ENCODE results near the gene CATSPERB.
"Not testable (repeated sequence)": the region's sequence is repeated elsewhere in the genome, so short reads cannot be mapped to it uniquely, and the experiment has no call there.

The CATSPERB gene

DNA sequence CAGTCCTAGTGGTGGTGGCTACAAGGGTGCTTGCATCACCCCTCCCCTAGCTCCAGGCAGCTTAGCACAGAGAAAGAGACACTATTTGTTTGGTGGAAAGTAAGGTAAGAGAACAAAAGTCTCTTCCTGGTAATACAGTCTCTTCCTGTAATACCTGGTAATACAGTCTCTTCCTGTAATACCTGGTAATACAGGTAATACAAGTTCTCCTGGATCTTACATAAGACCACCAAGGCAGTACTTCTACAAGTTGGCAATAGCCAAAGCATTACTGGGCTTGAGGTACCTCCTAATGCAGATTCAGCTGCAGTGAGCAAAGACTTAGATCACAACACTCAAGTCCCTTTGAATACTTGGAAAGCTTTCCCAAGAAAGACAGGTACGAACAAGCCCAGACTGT, 77.0 kb downstream of the CATSPERB start:
- DNase-seq, result no peak

DNA sequence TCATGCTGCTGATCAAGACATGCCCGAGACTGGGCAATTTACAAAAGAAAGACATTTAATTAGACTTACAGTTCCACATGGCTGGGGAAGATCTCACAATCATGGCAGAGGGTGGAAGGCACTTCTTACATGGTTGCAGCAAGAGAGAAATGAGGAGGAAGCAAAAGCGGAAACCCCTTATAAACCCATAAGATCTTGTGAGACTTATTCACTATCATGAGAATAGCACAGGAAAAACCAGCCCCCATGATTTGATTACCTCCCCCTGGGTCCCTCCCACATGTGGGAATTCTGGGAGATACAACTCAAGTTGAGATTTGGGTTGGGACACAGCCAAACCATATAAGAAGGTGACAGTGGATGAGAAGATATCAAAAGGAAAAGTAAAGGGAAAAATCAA, 78.4 kb downstream of the CATSPERB start:
- no peak for DNase-seq

DNA sequence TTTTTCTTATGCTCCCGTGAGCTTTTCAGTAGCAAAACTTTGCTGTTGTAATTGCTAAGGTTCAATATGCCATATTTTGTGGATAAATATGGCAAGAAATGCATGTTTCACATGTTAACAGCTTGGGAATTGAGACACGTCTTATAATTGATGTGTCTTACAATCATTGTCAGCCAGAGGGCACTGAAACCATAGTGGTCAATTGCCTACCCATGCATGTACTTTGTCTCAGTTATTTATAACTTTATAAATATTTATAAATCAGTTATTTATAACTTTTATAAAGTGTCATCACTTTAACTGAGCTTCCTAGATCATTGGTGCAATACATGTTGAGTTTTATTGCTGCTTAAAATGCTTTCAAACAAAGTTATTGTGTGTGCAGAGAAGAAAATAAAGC, 82.0 kb downstream of the CATSPERB start:
- no peak for DNase-seq

DNA sequence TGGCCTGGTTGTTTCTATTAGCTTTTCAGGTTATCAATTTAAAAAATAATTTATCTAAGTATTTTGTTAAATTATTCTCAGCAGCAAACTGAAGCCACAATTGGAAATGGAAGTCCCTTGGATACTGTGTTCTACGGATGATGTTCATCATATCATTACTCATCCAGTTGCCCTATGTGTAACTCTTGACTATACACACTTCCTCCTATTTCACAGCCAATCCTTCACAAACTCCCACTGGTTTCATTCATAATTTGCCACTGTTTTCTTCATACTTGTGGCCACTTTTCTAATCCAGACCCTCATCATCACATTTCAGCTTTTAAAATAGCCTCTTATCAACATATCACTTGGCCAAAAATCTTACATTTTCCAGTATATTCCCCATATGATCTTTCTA, 84.0 kb downstream of the CATSPERB start:
- DNase-seq, result no peak

DNA sequence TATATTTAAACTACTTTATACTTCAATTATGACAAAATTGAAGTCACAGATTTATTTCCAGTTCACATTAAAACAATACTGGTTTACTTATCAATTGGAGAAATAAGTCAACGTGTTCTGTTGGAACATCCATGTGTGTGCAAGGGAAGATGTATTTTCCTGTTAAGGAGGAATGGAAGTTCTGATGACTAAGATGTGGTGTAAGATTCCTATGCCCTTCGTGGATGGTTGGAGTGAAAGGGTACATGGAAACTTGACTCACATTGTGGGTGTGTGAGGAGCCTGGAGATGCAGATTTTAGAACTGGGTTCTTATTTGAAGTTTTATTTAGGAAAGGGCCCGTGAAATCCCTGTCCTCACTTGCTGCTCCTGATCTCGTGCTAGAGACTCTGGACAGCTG, 95.3 kb downstream of the CATSPERB start:
- no peak for DNase-seq

DNA sequence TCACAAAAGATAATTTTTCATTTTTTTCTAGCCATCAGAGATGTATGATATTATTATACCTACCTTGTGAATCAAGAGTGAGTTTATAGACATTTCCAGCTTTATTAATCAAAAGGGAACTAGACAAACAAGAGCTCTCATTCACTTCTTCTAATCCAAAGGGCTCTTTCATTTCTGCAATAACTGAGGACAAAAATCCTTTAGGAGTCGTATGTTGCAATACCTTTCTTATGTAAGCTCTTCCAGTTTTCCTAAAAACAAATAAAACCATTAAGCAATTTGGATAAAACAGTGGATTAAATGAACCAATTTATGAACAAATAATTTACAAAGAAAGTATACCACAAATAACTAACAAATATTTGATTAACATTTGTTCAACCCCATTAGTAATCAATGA, 107.1 kb downstream of the CATSPERB start:
- no peak for DNase-seq

DNA sequence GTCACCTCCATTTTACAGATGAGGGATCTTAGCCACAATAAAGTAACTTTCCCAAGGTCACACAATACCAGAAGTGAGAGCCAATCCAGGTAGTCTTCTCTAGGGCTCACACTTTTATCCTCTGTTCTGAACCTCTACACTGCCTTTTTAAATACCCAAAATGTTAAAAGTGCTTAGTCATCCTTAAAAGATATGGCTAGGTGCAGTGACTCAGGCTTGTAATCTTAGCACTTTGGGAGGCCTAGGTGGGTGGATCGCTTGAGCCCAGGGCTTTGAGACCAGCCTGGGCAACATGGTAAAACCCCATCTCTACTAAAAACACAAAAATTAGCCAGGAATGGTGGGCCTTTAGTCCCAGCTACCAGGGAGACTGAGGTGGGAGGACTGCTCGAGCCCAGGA, 117.7 kb downstream of the CATSPERB start:
- DNase-seq, result no peak

DNA sequence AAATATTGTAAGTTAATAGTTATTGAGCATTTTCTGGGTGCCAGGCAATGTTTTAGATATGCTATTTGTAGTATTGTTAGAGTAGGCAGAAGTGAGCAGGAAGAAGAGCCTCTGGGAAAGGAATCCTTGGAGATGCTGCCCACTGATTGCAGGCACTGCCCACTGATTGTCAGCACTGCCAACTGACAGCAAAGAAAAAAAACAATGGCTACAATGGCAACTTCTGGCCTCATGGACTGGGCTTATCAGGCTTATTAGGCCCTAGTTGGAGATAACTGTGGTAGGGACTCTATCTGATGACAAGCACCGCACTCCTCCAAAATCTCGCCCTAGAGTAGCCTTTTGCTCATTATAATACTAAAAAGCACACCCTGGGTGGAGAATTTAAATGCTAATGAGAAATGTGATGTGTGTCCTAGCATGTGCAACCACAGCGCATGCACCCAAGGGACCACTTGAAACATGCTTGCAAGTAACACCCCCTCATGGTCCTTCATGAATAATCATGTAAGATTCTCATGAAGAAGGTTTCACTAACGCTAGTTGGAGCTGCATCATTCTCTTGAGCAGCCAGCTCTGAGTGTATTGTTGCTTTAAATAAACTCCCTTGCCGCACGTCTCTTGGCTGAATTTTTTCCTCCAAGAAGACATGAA, 118.3 kb downstream of the CATSPERB start:
- DNase-seq, result no peak

DNA sequence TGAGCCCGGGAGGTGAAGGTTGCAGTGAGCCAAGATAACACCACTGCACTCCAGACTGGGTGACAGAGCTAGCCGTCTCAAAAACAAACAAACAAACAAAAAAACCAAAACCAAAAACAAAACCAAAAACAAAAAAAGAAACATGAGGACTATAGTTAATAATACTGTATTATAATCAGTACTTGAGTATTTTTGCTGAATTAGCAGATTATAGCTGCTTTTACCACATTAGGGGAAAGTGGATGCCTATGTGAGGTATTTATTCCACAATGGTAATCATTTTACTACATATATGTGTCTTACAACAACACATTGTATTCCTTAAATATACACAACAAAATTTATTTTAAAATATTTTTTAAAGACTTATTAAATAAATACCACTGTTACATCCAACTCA, 120.4 kb downstream of the CATSPERB start:
- DNase-seq, result no peak

DNA sequence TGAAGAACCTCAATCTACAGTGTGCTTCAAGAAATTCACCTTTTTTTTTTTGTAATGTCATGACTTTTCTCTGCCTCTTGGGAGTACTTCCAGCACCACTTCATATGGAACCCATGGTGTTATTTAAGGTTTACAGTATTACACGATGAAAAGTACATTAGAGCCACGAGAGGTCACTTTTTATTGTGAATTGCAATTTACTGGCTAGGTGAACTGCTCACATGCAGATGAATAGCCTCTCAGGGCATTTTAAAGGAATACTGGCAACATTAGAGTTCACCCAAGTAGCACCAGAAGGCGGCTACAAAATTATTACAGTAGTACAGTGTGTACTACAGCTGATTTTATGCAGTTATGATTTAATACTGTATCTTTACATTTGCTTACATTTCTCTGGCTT, 122.7 kb downstream of the CATSPERB start:
- DNase-seq, result no peak

DNA sequence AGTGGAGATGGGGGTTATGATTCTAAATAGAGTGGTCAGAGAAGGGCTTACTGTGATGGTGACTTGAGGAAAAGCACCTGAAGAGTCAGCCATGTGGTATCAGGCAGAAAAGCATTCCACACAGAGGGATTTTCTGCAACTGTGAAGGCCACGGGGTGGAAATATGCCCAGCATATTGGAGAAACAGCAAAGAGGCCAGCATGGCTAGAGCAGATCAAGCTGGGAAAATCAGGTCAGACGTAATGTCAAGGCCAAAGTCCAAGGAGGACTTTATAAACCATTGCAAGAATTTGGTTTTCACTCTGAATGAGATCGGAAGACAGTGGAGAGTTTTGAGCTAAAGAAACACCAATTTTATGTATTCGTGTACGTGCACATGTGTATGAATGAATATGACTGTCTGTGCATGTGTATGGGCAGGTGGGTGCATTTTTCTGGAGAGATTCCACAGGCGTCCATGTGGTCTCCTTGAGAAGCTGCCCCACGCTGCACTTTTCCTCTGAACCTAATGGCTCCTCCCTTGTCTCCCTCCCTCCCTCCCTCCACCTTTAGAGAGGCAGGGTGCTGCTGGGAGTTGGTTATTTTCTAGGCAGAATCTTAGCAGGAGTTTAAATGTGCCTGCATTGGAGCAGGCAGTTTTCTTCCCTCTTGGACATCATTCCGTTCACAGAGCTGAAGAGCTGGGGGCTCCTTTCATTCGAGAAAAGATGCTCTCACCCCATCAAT, 124.4 kb downstream of the CATSPERB start:
- DNase-seq, result no peak

DNA sequence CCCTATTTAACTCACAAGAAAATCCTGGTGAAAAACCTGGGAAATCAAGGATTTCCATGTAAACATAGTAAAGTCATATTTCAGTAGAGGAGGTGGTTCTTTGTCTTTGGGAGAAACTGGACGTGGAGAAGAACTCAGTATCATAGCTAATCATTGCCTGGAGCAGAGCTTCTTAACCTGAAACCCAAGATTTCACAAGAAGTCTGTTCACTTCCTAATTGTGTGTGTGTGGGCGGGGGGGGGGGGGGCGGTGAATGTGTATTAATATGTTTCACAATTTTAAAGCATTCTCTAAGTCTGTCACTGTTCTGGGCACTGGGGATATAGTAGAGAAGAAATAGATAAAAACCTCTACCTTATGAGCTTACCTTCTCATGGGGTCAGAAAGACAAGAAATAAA, 125.0 kb downstream of the CATSPERB start:
- DNase-seq, result no peak

DNA sequence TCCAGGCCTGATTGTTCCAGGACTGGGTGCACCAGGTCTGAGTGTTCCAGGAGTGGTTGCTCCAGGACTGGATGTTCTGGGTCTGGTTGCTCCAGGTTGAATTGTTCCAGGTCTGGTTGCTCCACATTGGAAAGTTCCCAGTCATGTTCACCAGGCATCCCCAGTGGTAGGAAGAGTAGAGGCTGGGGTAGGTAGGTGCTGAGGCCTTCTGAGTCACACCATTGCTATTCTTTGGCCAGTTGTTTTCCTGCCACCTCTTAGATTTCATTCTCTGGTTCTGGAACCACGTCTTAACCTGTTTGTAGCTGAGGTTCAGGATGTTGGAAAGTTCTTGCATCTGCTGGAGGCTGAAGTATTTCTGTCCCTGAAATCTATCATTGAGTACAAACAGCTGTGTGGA, 127.3 kb downstream of the CATSPERB start:
- DNase-seq, result not testable (repeated sequence)

DNA sequence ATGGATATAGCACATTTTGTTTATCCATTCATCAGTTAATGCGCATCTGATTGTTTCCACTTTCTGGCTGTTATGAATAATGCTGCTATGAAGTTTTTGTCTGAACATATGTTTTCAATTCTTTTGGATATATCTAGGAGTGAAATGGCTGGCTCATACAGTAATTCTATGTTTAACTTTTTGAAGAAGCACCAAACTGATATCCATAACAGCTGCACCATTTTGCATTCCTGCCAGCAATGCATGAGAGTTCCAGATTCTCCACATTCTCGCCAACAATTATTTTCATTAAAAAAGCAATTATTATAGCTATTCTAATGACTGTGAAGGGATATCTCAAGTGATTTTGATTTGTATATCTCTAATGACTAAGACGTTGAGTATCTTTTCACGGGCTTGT, 131.9 kb downstream of the CATSPERB start:
- DNase-seq, result no peak

DNA sequence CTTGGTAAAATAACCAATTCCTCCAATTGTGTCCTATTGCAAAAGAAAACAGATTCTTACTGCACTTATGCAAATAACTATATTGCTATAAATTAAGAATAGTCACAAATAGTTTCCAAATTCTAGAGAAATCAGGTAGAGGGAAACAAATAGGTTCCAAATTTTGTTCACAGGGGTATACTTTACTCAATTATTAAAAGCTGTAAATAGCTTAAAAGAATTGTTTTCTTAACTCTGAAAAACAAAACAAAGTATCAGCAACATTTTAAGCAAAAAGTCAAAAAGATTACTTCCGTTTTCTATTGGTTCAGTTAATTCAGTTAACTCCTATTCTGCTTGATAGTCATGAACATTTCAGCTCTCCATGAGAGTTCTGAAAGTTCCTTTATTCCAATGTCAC, 136.2 kb downstream of the CATSPERB start:
- DNase-seq, result no peak

DNA sequence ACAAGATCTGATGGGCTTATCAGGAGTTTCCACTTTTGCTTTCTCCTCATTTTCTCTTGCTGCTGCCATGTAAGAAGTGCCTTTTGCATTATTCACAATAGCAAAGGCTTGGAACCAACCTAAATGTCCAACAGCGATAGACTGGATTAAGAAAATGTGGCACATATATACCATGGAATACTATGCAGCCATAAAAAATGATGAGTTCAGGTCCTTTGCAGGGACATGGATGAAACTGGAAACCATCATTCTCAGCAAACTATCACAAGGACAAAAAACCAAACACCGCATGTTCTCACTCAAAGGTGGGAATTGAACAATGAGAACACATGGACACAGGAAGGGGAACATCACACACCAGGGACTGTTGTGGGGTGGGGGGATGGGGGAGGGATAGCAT, 137.9 kb downstream of the CATSPERB start:
- DNase-seq, result not testable (repeated sequence)

DNA sequence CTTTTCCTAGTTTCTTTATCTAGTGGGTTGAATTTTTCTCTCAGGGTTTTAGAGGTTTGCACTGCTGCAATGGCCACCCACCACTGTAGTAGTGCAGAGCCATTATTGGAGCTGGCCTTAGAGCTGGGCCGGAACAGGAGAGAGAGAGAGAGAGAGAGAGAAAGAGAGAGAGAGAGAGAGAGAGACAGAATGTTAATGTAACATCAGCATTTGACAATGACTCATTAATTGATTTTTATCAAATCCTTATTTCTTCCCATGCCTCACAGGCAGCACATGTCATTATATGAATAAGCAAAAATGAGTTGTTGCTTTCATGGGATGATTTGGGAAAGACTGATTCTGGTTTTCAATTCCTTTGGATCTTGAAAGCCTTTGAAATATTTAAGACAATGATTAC, 145.5 kb downstream of the CATSPERB start:
- DNase-seq, result no peak

DNA sequence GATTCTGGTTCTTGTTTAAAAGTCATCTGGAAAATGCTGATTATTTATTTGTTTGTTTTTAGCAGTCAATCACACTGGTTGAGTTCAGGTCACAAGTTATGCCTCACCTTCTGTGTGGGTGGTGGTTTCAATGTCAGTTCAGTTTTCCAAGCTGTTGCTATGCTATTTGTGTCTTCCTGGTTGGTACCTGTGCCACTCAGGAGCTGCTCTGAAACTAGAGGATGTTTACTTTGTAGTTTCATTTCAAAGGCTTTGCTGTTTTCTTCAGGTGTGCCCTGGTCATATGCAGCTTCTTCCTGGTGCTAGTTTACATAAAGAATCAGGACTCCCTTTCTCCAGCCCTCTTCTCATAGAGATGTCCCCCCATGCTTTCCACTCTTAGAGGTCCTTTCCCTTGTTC, 146.0 kb downstream of the CATSPERB start:
- no peak for DNase-seq

DNA sequence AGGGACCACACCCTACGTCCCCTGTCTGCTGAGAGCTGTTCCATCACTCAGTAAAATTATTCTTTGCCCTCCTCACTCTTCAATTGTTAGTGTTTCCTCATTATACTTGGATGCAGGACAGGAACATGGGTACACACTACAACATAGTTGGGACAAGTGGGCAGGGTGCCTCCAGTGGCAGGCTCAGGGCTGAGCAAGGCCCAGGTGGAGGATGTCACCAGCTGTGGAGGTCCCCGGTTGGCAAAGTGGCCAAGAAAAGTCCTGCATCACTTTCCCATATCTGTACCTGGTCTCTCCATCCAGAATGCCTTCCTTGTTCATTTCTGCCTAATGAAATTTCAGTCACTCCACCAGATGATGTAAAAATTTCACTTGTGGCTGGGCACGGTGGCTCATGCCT, 149.1 kb downstream of the CATSPERB start:
- DNase-seq, result no peak

DNA sequence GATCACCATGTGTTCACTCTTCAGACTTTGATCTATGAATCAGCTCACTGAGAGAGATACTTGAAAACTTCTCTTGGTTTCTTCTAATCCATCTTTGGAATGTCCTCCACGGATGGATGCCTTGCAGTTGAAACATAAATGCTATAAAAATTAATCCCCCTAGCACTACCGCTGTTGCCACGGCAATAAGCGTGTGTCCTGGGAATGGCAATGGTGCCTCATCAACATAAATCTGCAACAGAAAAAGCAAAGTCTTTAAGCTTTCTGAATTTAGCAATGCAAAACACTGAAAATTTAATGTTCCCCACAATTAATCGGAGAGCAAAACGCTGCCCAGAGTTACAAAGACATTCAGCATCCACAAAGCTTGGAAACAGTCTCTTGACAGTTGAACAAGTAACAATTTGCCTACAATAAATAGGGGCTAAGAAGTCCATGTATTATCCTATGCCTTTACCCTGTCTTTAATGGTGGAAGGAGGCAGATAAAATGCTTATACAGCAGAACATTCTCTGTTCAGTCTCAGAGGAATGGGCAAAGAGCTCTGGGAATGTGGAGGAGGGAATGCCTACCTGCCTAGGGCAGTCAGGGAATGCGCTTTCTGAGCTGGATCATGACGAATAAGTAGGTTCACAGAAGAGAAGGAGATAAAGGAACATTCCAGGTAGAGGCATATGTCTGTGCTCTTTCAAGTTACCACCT, 150.9 kb downstream of the CATSPERB start:
- no peak for DNase-seq

DNA sequence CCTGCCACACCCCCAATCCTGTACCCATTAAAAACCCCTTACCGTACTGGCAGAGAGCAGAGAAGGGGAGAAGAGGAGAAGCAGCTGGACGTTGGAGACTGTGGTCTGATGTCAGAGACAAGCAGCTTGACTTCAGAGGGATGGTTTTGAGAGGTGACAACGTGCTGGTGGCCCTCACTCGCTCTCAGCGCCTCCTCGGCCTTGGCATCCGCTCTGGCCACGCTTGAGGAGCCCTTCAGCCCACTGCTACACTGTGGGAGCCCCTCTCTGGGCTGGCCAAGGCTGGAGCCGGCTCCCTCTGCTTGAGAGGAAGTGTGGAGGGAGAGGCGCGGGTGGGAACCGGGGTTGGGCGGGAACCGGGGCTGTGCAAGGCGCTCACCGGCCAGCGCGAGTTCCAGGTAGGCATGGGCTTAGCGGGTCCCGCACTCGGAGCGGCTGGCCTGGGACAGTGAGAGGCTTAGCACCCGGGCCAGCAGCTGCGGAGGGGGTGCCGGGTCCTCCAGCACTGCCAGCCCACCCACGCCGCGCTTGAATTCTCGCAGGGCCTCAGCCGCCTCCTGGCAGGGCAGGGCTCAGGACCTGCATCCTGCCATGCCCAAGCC, 154.2 kb downstream of the CATSPERB start:
- DNase-seq, result no peak

DNA sequence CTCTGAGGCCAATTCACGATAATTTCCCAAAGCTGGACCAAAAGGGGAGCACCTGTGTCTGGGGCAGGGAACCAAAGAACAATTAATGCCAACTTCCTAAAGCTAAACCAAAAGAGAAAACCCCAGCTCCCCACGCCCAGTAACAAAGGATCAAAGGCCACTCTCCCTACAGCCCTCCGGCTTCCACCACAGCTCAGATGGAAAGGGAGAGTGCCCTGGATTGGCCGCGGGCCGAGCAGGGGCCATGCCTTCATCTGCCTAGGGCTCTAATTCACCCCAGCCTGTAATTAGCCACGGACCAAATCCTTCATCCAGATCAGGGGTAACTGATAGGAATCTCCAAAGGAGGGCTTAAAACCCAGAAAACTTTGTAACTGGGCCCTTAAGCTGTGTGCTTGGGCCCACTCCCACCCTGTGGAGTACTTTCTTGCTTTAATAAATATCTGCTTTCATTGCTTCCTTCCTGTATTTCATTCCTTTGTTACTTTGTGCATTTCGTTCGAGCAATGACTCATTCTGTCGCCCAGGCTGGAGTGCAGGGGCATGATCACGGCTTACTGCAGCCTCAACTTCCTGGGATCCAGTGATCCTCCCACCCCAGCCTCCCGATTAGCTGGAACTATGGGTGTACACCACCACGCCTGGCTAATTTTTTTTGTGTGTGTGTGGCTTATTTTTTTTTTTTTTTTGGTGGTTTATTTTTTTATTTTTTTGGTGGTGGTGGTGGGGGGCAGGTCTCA, 156.2 kb downstream of the CATSPERB start:
- no peak for DNase-seq
